GM06990 (cell line): ENCODE results near the gene RTL10.

ENCODE experiments used
- DNase-seq: peaks from one replicate; pipeline ENCODE4 v3.0.0-alpha.2; 2011; ENCODE audit not compliant: insufficient read length; ENCODE audit errors: extremely low read depth
- H3K27me3 ChIP-seq: replicated peaks from 2 replicates; pipeline ENCODE4 v1.6.0; 2011; ENCODE audit warnings: low read length; ENCODE audit not compliant: control insufficient read depth, insufficient read depth
- H3K36me3 ChIP-seq: 2 replicates; pipeline ENCODE4 v1.5.1; 2011; ENCODE audit warnings: low read length; ENCODE audit not compliant: control insufficient read depth, insufficient read depth
- H3K4me3 ChIP-seq: replicated peaks from 2 replicates; pipeline ENCODE4 v1.5.1; 2011; ENCODE audit warnings: low read depth, mild to moderate bottlenecking, control low read depth, low read length
- TF ChIP-seq, protein P1 (sequence below): IDR thresholded peaks from 2 replicates; pipeline ENCODE4 v1.5.1; 2011; ENCODE audit warnings: low read length, control low read depth, mild to moderate bottlenecking, inconsistent platforms; ENCODE audit not compliant: insufficient read depth, poor library complexity, severe bottlenecking

The RTL10 gene

GRCh38 chr22:19823902-19824211 is 30.8 kb downstream of the RTL10 start:
- TF ChIP-seq, protein P1, sequence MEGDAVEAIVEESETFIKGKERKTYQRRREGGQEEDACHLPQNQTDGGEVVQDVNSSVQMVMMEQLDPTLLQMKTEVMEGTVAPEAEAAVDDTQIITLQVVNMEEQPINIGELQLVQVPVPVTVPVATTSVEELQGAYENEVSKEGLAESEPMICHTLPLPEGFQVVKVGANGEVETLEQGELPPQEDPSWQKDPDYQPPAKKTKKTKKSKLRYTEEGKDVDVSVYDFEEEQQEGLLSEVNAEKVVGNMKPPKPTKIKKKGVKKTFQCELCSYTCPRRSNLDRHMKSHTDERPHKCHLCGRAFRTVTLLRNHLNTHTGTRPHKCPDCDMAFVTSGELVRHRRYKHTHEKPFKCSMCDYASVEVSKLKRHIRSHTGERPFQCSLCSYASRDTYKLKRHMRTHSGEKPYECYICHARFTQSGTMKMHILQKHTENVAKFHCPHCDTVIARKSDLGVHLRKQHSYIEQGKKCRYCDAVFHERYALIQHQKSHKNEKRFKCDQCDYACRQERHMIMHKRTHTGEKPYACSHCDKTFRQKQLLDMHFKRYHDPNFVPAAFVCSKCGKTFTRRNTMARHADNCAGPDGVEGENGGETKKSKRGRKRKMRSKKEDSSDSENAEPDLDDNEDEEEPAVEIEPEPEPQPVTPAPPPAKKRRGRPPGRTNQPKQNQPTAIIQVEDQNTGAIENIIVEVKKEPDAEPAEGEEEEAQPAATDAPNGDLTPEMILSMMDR: no peak
- DNase-seq: no peak
- H3K4me3 ChIP-seq: no peak overlapping the region
- no peaks in the 10 kb centered on the region; the same call in 1 of the 2 replicates for H3K36me3 ChIP-seq
- H3K27me3 ChIP-seq: no peaks in the 10 kb centered on the region

- no peaks in the 10 kb centered on the region for H3K27me3 ChIP-seq
- H3K36me3 ChIP-seq: no peaks in the 10 kb centered on the region; the same call in 1 of the 2 replicates
- no peak overlapping the region for H3K4me3 ChIP-seq
- no peak for DNase-seq
- TF ChIP-seq, protein P1: no peak
These were observed 31.3 kb downstream of the RTL10 start for GRCh38 chr22:19823191-19823901.

DNA sequence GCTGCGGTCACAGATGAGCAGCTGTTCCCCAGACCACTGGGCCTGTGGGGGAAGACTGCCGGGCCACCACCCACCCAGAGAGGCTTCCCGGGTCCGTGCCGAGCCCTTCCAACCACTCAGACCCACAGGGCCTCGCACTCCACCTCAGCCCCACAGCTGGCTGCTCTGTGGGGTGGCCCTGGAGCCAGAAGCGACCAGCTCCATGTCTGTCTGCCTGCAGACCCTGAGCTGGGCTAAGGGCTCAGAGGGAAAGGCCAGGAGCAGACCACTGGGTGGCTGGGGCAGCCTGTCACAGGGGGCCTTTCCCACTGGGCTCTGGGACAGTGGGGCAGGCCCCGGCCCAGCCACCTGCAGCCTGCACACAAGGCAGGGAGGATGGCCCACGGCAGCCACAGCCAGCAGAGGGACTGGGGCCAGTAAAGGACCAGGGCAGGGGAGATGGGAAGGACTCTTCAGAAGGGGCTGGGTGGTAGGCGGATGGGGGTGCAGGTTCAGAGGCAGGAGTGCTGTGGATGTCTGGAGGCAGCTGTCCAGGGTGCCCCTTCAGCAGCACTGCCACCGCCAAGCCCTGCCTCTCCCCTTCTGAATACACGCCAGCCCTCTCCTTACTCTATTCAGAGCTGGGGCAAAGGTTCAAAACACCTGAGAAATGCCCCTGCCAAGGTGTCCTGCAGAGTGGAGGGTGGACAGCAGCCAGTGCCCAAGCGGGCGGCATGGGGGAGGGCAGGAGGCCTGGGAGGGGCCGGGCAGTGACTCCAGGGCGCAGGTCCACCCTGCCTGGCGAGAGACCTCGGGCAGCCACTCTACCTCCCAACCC is 32.2 kb downstream of the RTL10 start:
- no peaks in the 10 kb centered on the region; the same call in 1 of the 2 replicates for H3K36me3 ChIP-seq
- H3K27me3 ChIP-seq: no peaks in the 10 kb centered on the region
- DNase-seq: no peak
- H3K4me3 ChIP-seq: no peak overlapping the region
- TF ChIP-seq, protein P1: no peak

GRCh38 chr22:19821523-19822300 is 33.0 kb downstream of the RTL10 start:
- DNase-seq: no peak
- no peaks in the 10 kb centered on the region for H3K27me3 ChIP-seq
- TF ChIP-seq, protein P1: no peak
- no peaks in the 10 kb centered on the region; the same call in 1 of the 2 replicates for H3K36me3 ChIP-seq
- H3K4me3 ChIP-seq: no peak overlapping the region

DNA sequence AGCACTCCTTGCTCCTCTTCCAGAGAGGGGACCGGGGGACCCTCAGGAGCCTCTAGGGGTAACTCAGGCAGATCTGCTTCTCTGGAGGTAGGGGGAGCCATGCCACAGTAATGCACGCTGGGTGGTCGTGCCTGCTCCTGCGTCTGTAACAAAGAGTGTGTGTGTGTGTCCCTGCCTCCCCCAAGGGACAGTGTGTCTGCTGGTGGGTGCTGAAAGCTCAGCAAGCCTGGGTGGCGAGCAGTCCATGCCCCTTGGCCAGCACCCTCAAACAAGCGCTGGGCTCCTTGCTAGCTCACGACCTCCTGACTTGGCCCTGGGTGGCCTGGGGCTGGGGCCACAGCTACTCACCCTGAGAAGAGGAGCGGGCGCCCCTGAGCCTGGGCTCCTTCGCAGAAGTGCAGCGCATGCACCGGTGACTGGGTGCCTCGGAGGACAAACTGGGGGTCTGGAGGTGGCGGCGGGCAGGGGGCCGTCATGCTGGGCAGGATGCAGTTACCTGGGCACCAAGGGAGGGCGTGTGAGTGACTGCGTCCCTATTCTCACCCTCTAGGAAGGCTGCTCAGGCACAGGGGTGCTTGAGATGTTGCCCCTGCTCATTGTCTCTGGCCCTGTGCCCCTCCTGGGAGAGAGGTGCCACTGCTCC is 33.7 kb downstream of the RTL10 start:
- H3K36me3 ChIP-seq: no peaks in the 10 kb centered on the region
- no peak for DNase-seq
- TF ChIP-seq, protein P1: no peak
- H3K4me3 ChIP-seq: no peak overlapping the region
- no peaks in the 10 kb centered on the region for H3K27me3 ChIP-seq
